ENCODE measurements around the gene TRAPPC2B. TPM values are rescaled to one million over a fixed set of nuclear protein-coding genes. Genes with fewer than 3 reads are reported as not detected.

The TRAPPC2B gene
- total and polyA plus RNA-seq, 2 of the 13 experiments (the other 11 are each of a cell fraction or from before 2014, with no cell fraction given): 13.3 to 17.7 TPM

DNA sequence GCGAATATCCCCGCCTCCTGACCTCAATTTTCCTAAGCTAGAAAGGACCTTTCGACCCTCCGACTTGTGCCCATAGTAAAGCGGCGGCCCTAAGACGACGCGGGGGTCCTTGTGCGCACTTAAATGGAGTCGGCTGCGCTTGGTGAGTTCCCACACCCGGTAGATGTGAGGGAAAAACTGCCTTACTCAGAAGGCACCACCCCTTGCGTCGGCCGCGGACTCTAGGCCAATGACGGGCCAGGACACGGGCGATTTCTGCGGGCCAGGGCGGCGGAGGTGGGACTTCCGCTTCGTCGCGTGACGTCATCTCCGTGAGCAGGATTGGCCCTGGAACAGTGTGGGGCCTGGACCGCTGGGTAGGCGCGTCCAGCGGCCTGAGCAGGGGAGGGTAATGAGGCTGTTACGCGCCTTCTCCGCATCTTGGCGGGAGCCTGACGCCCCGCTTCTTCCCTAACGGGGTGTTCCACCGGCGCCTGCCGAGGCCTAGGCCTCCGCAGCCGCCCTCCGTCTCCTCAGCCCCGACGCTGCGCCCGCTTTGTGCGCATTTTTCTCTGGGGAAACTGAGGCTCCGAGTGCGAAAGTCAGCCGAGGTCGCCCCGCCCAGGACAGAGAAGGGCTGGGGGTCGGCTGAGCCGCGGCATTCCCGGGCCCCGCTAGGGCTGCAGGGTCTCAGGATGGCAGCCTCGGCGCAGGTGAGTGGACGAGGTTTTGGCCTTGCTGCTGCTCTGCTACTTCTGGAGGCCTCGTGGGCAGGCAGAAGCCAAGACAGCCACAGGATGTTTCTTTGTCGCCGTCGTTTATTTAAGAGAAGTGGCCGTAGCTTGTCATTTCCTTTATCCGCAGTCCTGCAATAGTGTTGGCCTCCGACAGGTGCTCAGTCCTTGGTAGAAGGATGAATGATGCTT lies 42.9 kb upstream of the TRAPPC2B start, which contains the start of gene ZNF543 (continued):
- TF ChIP-seq RARG (CRISPR knock-in tag; IDR thresholded peaks at IDR 0.05; ENCODE audit: low read depth) (no peak), ZMYM3 (CRISPR knock-in tag; IDR thresholded peaks at IDR 0.05) (0 out of 2 replicates have a peak, but pooled peaks have one; percentile 5), CBX2 (IDR thresholded peaks at IDR 0.05; ENCODE audit: low read depth, low read length) (no peak), CBX2 (CRISPR knock-in tag; IDR thresholded peaks at IDR 0.05; ENCODE audit: low read depth) (no peak), ELF4 (CRISPR knock-in tag; IDR thresholded peaks at IDR 0.05; ENCODE audit: borderline replicate concordance) (no peak), CENPX (CRISPR knock-in tag; IDR thresholded peaks at IDR 0.05) (no peak), NFKBIZ (CRISPR knock-in tag; IDR thresholded peaks at IDR 0.05) (no peak), ZFAT (CRISPR knock-in tag; conservative IDR thresholded peaks at IDR 0.05) (no peak), ZNF790 (CRISPR knock-in tag; IDR thresholded peaks at IDR 0.05; ENCODE audit: borderline replicate concordance) (no peak), ZNF567 (CRISPR knock-in tag; IDR thresholded peaks at IDR 0.05; ENCODE audit: borderline replicate concordance) (0 out of 2 replicates have a peak, but pooled peaks have one; percentile 16), MEIS2 (CRISPR knock-in tag; IDR thresholded peaks at IDR 0.05) (peak; percentile 42; the same call in 1 of the 2 replicates), HOXD1 (CRISPR knock-in tag; IDR thresholded peaks at IDR 0.05) (0 out of 2 replicates have a peak, but pooled peaks have one; percentile 55), NRL (CRISPR knock-in tag; IDR thresholded peaks at IDR 0.05; ENCODE audit: borderline replicate concordance) (0 out of 2 replicates have a peak, but pooled peaks have one; percentile 16), KDM4B (CRISPR knock-in tag; IDR thresholded peaks at IDR 0.05) (0 out of 2 replicates have a peak, but pooled peaks have one; percentile 3), GPBP1L1 (CRISPR knock-in tag; IDR thresholded peaks at IDR 0.05) (no peak), ZNF788 (CRISPR knock-in tag; IDR thresholded peaks at IDR 0.05; ENCODE audit: borderline replicate concordance) (peak; percentile 65; the same call in 1 of the 2 replicates)
- TF ChIP-seq, protein P1, sequence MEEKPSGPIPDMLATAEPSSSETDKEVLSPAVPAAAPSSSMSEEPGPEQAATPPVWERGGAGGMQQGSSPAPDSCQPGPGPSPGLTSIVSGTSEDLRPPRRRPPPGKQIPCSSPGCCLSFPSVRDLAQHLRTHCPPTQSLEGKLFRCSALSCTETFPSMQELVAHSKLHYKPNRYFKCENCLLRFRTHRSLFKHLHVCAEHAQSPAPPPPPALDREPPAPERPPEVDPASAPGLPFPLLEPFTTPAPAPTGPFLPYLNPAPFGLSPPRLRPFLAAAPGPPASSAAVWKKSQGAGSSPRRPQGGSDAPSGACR (CRISPR knock-in tag; IDR thresholded peaks at IDR 0.05): peak; percentile 68; the same call in 1 of the 2 replicates
- TF ChIP-seq, protein P2, sequence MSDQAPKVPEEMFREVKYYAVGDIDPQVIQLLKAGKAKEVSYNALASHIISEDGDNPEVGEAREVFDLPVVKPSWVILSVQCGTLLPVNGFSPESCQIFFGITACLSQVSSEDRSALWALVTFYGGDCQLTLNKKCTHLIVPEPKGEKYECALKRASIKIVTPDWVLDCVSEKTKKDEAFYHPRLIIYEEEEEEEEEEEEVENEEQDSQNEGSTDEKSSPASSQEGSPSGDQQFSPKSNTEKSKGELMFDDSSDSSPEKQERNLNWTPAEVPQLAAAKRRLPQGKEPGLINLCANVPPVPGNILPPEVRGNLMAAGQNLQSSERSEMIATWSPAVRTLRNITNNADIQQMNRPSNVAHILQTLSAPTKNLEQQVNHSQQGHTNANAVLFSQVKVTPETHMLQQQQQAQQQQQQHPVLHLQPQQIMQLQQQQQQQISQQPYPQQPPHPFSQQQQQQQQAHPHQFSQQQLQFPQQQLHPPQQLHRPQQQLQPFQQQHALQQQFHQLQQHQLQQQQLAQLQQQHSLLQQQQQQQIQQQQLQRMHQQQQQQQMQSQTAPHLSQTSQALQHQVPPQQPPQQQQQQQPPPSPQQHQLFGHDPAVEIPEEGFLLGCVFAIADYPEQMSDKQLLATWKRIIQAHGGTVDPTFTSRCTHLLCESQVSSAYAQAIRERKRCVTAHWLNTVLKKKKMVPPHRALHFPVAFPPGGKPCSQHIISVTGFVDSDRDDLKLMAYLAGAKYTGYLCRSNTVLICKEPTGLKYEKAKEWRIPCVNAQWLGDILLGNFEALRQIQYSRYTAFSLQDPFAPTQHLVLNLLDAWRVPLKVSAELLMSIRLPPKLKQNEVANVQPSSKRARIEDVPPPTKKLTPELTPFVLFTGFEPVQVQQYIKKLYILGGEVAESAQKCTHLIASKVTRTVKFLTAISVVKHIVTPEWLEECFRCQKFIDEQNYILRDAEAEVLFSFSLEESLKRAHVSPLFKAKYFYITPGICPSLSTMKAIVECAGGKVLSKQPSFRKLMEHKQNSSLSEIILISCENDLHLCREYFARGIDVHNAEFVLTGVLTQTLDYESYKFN (CRISPR knock-in tag; conservative IDR thresholded peaks at IDR 0.05): no peak
- TF ChIP-seq, protein P3, sequence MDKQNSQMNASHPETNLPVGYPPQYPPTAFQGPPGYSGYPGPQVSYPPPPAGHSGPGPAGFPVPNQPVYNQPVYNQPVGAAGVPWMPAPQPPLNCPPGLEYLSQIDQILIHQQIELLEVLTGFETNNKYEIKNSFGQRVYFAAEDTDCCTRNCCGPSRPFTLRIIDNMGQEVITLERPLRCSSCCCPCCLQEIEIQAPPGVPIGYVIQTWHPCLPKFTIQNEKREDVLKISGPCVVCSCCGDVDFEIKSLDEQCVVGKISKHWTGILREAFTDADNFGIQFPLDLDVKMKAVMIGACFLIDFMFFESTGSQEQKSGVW (CRISPR knock-in tag; IDR thresholded peaks at IDR 0.05; ENCODE audit: borderline replicate concordance): no peak
- TF ChIP-seq, protein P4, sequence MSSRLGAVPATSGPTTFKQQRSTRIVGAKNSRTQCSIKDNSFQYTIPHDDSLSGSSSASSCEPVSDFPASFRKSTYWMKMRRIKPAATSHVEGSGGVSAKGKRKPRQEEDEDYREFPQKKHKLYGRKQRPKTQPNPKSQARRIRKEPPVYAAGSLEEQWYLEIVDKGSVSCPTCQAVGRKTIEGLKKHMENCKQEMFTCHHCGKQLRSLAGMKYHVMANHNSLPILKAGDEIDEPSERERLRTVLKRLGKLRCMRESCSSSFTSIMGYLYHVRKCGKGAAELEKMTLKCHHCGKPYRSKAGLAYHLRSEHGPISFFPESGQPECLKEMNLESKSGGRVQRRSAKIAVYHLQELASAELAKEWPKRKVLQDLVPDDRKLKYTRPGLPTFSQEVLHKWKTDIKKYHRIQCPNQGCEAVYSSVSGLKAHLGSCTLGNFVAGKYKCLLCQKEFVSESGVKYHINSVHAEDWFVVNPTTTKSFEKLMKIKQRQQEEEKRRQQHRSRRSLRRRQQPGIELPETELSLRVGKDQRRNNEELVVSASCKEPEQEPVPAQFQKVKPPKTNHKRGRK (CRISPR knock-in tag; IDR thresholded peaks at IDR 0.05): no peak
